Inferior parietal cortex (tissue), 1 donor: ENCODE data around the gene GPLD1.

Experiments
- DNase-seq: peaks from one replicate; pipeline ENCODE4 v3.0.0-alpha.2; 2016; ENCODE audit errors: extremely low spot score

GPLD1 gene

DNA sequence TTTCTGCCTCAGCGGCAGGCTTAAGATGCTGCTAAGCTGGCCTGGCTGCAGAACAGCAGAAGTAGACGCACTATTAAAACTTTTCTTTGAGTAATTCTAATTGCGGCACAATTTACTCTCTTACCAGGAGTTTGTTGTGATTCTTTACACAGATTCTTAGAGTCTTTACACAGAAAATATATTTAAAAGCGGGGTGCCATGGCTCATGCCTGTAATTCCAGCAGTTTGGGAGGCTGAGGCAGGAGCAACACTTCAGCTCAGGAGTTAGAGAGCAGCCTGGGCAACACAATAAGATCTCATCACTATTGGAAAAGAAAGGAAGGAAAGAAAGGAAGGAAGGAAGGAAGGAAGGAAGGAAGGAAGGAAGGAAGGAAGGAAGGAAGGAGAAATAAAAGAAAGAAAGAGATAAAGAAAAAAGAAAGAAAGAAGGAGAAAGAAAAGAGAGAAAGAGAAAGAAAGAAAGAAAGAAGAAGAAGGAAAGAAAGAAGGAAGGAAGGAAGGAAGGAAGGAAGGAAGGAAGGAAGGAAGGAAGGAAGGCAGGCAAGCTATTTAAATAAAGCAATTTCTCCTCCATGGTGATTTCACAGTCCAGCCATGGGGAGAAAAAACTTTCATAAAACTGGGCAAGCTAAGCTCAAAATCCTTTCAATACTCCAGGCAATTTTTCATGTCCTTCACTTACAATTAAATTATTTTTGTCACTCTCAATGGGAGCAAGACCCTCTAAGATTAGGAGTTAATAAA is 107.7 kb downstream of the GPLD1 start:
- no peak for DNase-seq

DNA sequence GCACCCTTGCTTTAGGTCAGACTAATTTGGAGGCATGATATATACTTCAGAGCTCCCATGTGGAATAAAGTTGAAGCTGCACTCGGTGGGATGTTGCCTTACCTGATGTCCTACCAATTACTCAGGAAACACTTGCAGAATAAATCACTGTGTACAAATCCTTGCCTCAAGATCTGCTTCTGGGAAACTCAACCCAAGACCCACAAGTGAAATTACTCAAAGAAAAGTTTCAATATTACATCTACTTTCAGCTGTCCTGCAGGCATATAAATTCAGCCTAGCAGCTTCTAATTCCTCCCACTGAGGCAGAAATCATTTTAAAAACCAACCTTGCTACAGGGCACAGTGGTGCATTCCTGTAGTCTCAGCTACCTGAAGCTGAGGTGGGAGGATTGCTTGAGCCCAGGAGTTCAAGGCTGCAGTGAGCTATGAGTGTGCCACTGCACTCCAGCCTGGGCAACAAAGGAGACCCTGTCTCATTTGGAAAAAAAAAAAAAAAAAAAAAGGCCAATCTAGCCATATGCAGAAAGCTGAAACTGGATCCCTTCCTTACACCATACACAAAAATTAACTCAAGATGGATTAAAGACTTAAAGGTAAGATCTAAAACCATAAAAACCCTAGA is 110.8 kb downstream of the GPLD1 start:
- no peak for DNase-seq
